PC-3 (cell line): ENCODE results near the gene MIS18A. TPM values are rescaled to one million over a fixed set of nuclear protein-coding genes. Genes with fewer than 3 reads are reported as not detected.

Experiments used
- ATAC-seq: fragments of 200-7000 bp; cut with Tn5 transposase; 2 replicates; pipeline ENCODE4 v1.9.1; 2020; ENCODE audit warnings: mild to moderate bottlenecking, moderate library complexity
- BruUV-seq: library from RNA; stranded (reverse); fragments of 400-500 nt; replicated peaks from 2 replicates; lab custom pipeline; 2021; lab: Mats Ljungman, UMichigan
- CTCF ChIA-PET: fragments of 300-600 bp; sonication (Branson Sonifier 250); formaldehyde crosslinking; loops from one replicate; lab custom pipeline; 2022; ENCODE audit warnings: antibody characterized with exemption; lab: Charles Lee
- POLR2A ChIA-PET: fragments of 300-600 bp; sonication (Branson Sonifier 250); formaldehyde crosslinking; loops from one replicate; lab custom pipeline; 2022; ENCODE audit warnings: antibody characterized with exemption; ENCODE audit not compliant: unreplicated experiment; lab: Charles Lee
- DNase-seq: peaks from one replicate; pipeline ENCODE4 v3.0.0-alpha.2; 2015
- H2AFZ ChIP-seq: fragments of 300-600 bp; sonication (generic); 2 replicates; pipeline ENCODE4 v1.6.0; 2016; ENCODE audit warnings: antibody characterized with exemption, low read length
- H3F3A ChIP-seq: fragments of 300-600 bp; sonication (generic); one replicate; pipeline ENCODE4 v1.6.0; 2017; ENCODE audit warnings: antibody characterized with exemption, low read length, control low read depth, mild to moderate bottlenecking; ENCODE audit not compliant: unreplicated experiment
- H3K27ac ChIP-seq: fragments of 300-600 bp; sonication (generic); 2 replicates; pipeline ENCODE4 v1.5.1; 2016; ENCODE audit warnings: mild to moderate bottlenecking, low read length
- H3K27me3 ChIP-seq: fragments of 300-600 bp; sonication (generic); 2 replicates; pipeline ENCODE4 v1.6.1; 2016; ENCODE audit warnings: low read length, mixed read lengths
- H3K36me3 ChIP-seq: fragments of 300-600 bp; sonication (generic); 2 replicates; pipeline ENCODE4 v1.6.1; 2016; ENCODE audit warnings: low read depth, mixed run types, low read length, mixed read lengths
- H3K4me1 ChIP-seq: fragments of 300-600 bp; sonication (generic); 2 replicates; pipeline ENCODE4 v1.5.1; 2016; ENCODE audit warnings: low read length; ENCODE audit not compliant: insufficient read depth
- H3K4me2 ChIP-seq: fragments of 300-600 bp; sonication (generic); 2 replicates; pipeline ENCODE4 v1.6.0; 2016; ENCODE audit warnings: low read length
- H3K4me3 ChIP-seq: fragments of 300-600 bp; sonication (generic); 2 replicates; pipeline ENCODE4 v1.5.1; 2016; ENCODE audit warnings: mild to moderate bottlenecking, low read length, mixed read lengths
- H3K79me2 ChIP-seq: fragments of 300-600 bp; sonication (generic); 2 replicates; pipeline ENCODE4 v1.6.1; 2017; ENCODE audit warnings: low read length, mixed read lengths
- H3K9ac ChIP-seq: fragments of 300-600 bp; sonication (generic); 2 replicates; pipeline ENCODE4 v1.6.0; 2016; ENCODE audit warnings: mild to moderate bottlenecking, low read length
- H3K9me2 ChIP-seq: fragments of 300-600 bp; sonication (generic); replicated peaks from 2 replicates; pipeline ENCODE4 v1.6.1; 2016; ENCODE audit warnings: mixed run types, low read length, mixed read lengths
- H3K9me3 ChIP-seq: fragments of 300-600 bp; sonication (generic); 2 replicates; pipeline ENCODE4 v1.6.1; 2016; ENCODE audit warnings: low read length, mixed read lengths
- H4K20me1 ChIP-seq: fragments of 300-600 bp; sonication (generic); 2 replicates; pipeline ENCODE4 v1.6.1; 2016; ENCODE audit warnings: low read length, mixed read lengths
- CTCF ChIP-seq: fragments of 300-600 bp; sonication (generic); conservative IDR thresholded peaks from 2 replicates; pipeline ENCODE4 v1.5.1; 2017; ENCODE audit warnings: antibody characterized with exemption, low read depth, mild to moderate bottlenecking, low read length
- EZH2 ChIP-seq: fragments of 300-600 bp; sonication (generic); IDR thresholded peaks from one replicate; pipeline ENCODE4 v1.6.1; 2017; ENCODE audit warnings: antibody characterized with exemption, mild to moderate bottlenecking, low read length; ENCODE audit not compliant: unreplicated experiment
- EZH2phosphoT487 ChIP-seq: fragments of 300-600 bp; sonication (generic); IDR thresholded peaks from 2 replicates; pipeline ENCODE4 v1.6.1; 2018; ENCODE audit warnings: mild to moderate bottlenecking, antibody characterized with exemption, low read length, borderline replicate concordance
- intact Hi-C: fragments of 100-400 bp; cut with micrococcal nuclease; formaldehyde crosslinking; loops from 2 replicates; pipeline ENCODE4 v1.9.0; 2023
- total RNA-seq: library from RNA; depleted of rRNA; stranded (reverse); fragments of >200 nt; gene quantifications from 2 replicates; pipeline ENCODE4 v1.2.3, GENCODE V29; 2014

Gene MIS18A
- total RNA-seq, 1 experiment from 2014 or later, result 42.0 TPM

GRCh38 chr21:32315511-32316281 lies 36.8 kb upstream of the MIS18A start:
- Histone ChIP-seq H3F3A (no peaks in the 10 kb centered on the region), H2AFZ (no peak overlapping the region), H3K4me3 (no peak overlapping the region), H3K9ac (no peak overlapping the region), H3K9me2 (no peaks in the 10 kb centered on the region), H4K20me1 (no peaks in the 10 kb centered on the region), H3K36me3 (peaks cover 78% of the 10 kb centered on the region), H3K9me3 (no peaks in the 10 kb centered on the region), H3K27ac (no peak overlapping the region), H3K4me2 (no peak overlapping the region), H3K79me2 (no peaks in the 10 kb centered on the region), H3K4me1 (no peaks in the 10 kb centered on the region), H3K27me3 (no peaks in the 10 kb centered on the region)
- CTCF ChIA-PET, result no interaction called here
- intact Hi-C loops, result no loop called here
- BruUV-seq, result no TSS peak
- DNase-seq (no peak), ATAC-seq (peak; percentile 37; the same call in 1 of the 2 replicates)
- POLR2A ChIA-PET, result no interaction called here
- TF ChIP-seq EZH2, result no peak
- no peak for TF ChIP-seq CTCF
- no peak for TF ChIP-seq EZH2phosphoT487

- Histone ChIP-seq H3K4me1 (no peaks in the 10 kb centered on the region), H3K9ac (no peak overlapping the region), H3K36me3 (peaks cover 71% of the 10 kb centered on the region), H4K20me1 (no peaks in the 10 kb centered on the region), H2AFZ (no peak overlapping the region), H3K9me2 (no peaks in the 10 kb centered on the region), H3F3A (no peaks in the 10 kb centered on the region), H3K4me3 (no peak overlapping the region), H3K27ac (no peak overlapping the region), H3K4me2 (no peak overlapping the region), H3K9me3 (no peaks in the 10 kb centered on the region), H3K79me2 (no peaks in the 10 kb centered on the region), H3K27me3 (no peaks in the 10 kb centered on the region)
- DNase-seq (no peak), ATAC-seq (no peak)
- no TSS peak for BruUV-seq
- intact Hi-C loops, result no loop called here
- ChIA-PET POLR2A (no interaction called here), CTCF (no interaction called here)
- TF ChIP-seq EZH2phosphoT487, result no peak
- TF ChIP-seq EZH2, result no peak
- TF ChIP-seq CTCF, result no peak
These were observed 36.0 kb upstream of the MIS18A start for GRCh38 chr21:32314806-32315205.

GRCh38 chr21:32312976-32313375 lies 34.1 kb upstream of the MIS18A start:
- Histone ChIP-seq H3K4me3 (no peak overlapping the region), H3K9me3 (no peaks in the 10 kb centered on the region), H3K79me2 (no peaks in the 10 kb centered on the region), H3K4me2 (no peak overlapping the region), H3K36me3 (peaks cover 62% of the 10 kb centered on the region), H3K9ac (no peak overlapping the region), H3K27me3 (no peaks in the 10 kb centered on the region), H4K20me1 (no peaks in the 10 kb centered on the region), H3F3A (no peaks in the 10 kb centered on the region), H2AFZ (no peak overlapping the region), H3K4me1 (no peaks in the 10 kb centered on the region), H3K9me2 (no peaks in the 10 kb centered on the region), H3K27ac (no peak overlapping the region)
- intact Hi-C loops, result no loop called here
- ChIA-PET POLR2A (no interaction called here), CTCF (no interaction called here)
- no TSS peak for BruUV-seq
- TF ChIP-seq EZH2phosphoT487 (no peak), EZH2 (no peak), CTCF (no peak)
- DNase-seq (no peak), ATAC-seq (no peak)
